Mucosa of descending colon (tissue), 3 donors: ENCODE results near the gene TVP23A. TPM values are rescaled to one million over a fixed set of nuclear protein-coding genes. Genes with fewer than 3 reads are reported as not detected.
"Not testable (repeated sequence)": the region's sequence is repeated elsewhere in the genome, so short reads cannot be mapped to it uniquely, and the experiment has no call there.

Source experiments
- ATAC-seq: fragments of 200-7000 bp; cut with Tn5 transposase; one replicate; pipeline ENCODE4 v1.9.1; 2020; ENCODE audit warnings: mild to moderate bottlenecking, moderate library complexity
- DNase-seq, 3 donors: peaks; one replicate each; pipeline ENCODE4 v3.0.0-alpha.2; 2020
- H3K36me3 ChIP-seq: fragments of 200-600 bp; one replicate; pipeline ENCODE4 v1.8.0; 2021; ENCODE audit warnings: low read depth, mild to moderate bottlenecking
- H3K4me1 ChIP-seq: fragments of 200-600 bp; one replicate; pipeline ENCODE4 v1.8.0; 2021; ENCODE audit warnings: low read depth, mild to moderate bottlenecking
- H3K4me3 ChIP-seq: fragments of 200-600 bp; one replicate; pipeline ENCODE4 v1.8.0; 2021; ENCODE audit warnings: mild to moderate bottlenecking
- H3K9me3 ChIP-seq: fragments of 200-600 bp; one replicate; pipeline ENCODE4 v1.8.0; 2021; ENCODE audit warnings: mild to moderate bottlenecking
- intact Hi-C, 2 donors: fragments of 100-400 bp; cut with DNase I in 1 of 2; cut with micrococcal nuclease in 1 of 2; formaldehyde crosslinking; loops; one replicate each; pipeline versions ENCODE4 v1.11.0 to v1.11.1; 2022; cut with DNase I, micrococcal nuclease
- total RNA-seq, 3 donors: library from RNA; stranded (reverse); fragmentation: NEBNext Ultra II Directional in 2 of 3; extraction: Animal tissue kit (Norgen Biotek cat#: 25700) in 2 of 3; gene quantifications; one replicate each; pipeline versions ENCODE4 v1.2.1 to v1.2.4, GENCODE V29; 2021 to 2023
- TF ChIP-seq, protein P1 (sequence below): fragments of 200-600 bp; IDR thresholded peaks from one replicate; pipeline ENCODE4 v1.8.0; 2022; ENCODE audit warnings: antibody characterized with exemption, mild to moderate bottlenecking
- donor health status: DM: no; HTN: no; CAD: no; lungs with moderate emphysema.
- donor health status: DM: no; HTN: no; CAD: no.
- donor health status: DM: no; HTN: yes; CAD: no.

The TVP23A gene
- total RNA-seq, 3 donors from 2014 or later, result 0.14 to 0.60 TPM; not detected in 1

DNA sequence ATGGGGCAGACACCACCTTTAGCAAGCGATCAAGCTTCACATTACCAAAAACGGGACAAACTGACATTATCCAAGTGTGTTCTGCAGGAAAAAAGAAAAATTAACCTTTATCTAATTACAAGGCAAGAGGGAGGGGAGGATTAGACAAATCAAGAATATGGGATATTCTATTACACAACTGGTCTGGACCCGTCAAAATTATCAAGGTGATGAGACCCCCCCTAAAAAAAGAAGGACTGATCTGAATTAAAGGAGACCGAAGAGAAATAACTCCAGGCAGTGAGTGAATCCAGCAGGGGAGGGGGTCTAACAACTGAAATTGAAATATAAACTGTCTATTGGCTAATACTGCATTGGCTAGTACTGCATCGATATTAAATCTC, 75.4 kb downstream of the TVP23A start:
- H3K4me1 ChIP-seq, result peaks cover 4% of the 10 kb centered on the region
- TF ChIP-seq, protein P1, sequence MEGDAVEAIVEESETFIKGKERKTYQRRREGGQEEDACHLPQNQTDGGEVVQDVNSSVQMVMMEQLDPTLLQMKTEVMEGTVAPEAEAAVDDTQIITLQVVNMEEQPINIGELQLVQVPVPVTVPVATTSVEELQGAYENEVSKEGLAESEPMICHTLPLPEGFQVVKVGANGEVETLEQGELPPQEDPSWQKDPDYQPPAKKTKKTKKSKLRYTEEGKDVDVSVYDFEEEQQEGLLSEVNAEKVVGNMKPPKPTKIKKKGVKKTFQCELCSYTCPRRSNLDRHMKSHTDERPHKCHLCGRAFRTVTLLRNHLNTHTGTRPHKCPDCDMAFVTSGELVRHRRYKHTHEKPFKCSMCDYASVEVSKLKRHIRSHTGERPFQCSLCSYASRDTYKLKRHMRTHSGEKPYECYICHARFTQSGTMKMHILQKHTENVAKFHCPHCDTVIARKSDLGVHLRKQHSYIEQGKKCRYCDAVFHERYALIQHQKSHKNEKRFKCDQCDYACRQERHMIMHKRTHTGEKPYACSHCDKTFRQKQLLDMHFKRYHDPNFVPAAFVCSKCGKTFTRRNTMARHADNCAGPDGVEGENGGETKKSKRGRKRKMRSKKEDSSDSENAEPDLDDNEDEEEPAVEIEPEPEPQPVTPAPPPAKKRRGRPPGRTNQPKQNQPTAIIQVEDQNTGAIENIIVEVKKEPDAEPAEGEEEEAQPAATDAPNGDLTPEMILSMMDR, result no peak
- intact Hi-C loops, result loop anchor here in 1 of 2 donors (5.0 kb wide), 1 partner anchor 179 kb away; no protein-coding TSS in a partner anchor
- H3K9me3 ChIP-seq, result no peaks in the 10 kb centered on the region
- ATAC-seq (no peak), DNase-seq (no peak)
- no peaks in the 10 kb centered on the region for H3K36me3 ChIP-seq
- H3K4me3 ChIP-seq, result peak overlapping the region; percentile 25

GRCh38 chr16:10741844-10742243, 76.8 kb downstream of the TVP23A start:
- TF ChIP-seq, protein P1, result no peak
- ATAC-seq (no peak), DNase-seq (no peak)
- H3K4me1 ChIP-seq, result peaks cover 4% of the 10 kb centered on the region
- intact Hi-C loops, result loop anchor here in 1 of 2 donors (5.0 kb wide), 1 partner anchor 180 kb away; no protein-coding TSS in a partner anchor
- H3K9me3 ChIP-seq, result no peaks in the 10 kb centered on the region
- no peaks in the 10 kb centered on the region for H3K36me3 ChIP-seq
- H3K4me3 ChIP-seq, result no peak overlapping the region

DNA sequence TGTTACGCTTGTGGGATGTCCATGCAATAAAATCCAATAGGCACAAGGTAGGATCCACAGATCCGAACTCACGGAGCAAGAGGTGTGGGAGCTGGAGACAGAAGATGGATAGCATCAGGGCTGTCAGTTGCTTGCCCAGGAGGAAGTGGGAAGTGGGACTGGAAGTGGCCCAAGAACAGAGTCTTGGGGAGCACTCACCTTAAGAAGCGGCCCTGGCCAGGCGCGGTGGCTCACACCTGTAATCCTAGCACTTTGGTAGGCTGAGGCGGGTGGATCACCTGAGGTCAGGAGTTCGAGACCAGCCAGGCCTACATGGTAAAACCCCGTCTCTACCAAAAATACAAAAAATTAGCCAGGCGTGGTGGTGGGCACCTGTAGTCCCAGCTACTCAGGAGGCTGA, 77.3 kb downstream of the TVP23A start:
- not testable (repeated sequence) for ATAC-seq, H3K4me3 ChIP-seq, H3K4me1 ChIP-seq, DNase-seq, H3K9me3 ChIP-seq, H3K36me3 ChIP-seq
- intact Hi-C loops, result loop anchor here in 1 of 2 donors (5.0 kb wide), 1 partner anchor 181 kb away; no protein-coding TSS in a partner anchor

- TF ChIP-seq, protein P1, result no peak
- intact Hi-C loops, result loop anchor here in 1 of 2 donors (5.0 kb wide), 1 partner anchor 181 kb away; no protein-coding TSS in a partner anchor
- H3K4me1 ChIP-seq, result peaks cover 4% of the 10 kb centered on the region
- H3K9me3 ChIP-seq, result no peaks in the 10 kb centered on the region
- H3K36me3 ChIP-seq, result no peaks in the 10 kb centered on the region
- no peak for ATAC-seq
- no peak for DNase-seq
- no peak overlapping the region for H3K4me3 ChIP-seq
Observed at GRCh38 chr16:10740845-10741208, 77.8 kb downstream of the TVP23A start.

GRCh38 chr16:10740000-10740844, 78.4 kb downstream of the TVP23A start:
- no peaks in the 10 kb centered on the region for H3K9me3 ChIP-seq
- H3K36me3 ChIP-seq, result no peaks in the 10 kb centered on the region
- no peak overlapping the region for H3K4me3 ChIP-seq
- TF ChIP-seq, protein P1, result no peak
- DNase-seq (no peak), ATAC-seq (no peak)
- peaks cover 4% of the 10 kb centered on the region for H3K4me1 ChIP-seq
- intact Hi-C loops, result loop anchor here (5.0 to 10.0 kb wide), 3 partner anchors 182 to 485 kb away; no protein-coding TSS in a partner anchor
